GM10847 (cell line): ENCODE data around the gene PTPA.

Experiments
- POLR2A ChIP-seq: IDR thresholded peaks from 2 replicates; pipeline ENCODE4 v1.6.1; 2011; ENCODE audit not compliant: insufficient read length; ENCODE audit errors: extremely low read depth

Gene PTPA

GRCh38 chr9:129183495-129184218, 72.4 kb downstream of the PTPA start:
- TF ChIP-seq POLR2A, result no peak

- no peak for TF ChIP-seq POLR2A
These were observed 73.0 kb downstream of the PTPA start for GRCh38 chr9:129184219-129184524.

GRCh38 chr9:129184596-129185122, 73.4 kb downstream of the PTPA start:
- TF ChIP-seq POLR2A, result no peak

GRCh38 chr9:129185402-129185801, 74.2 kb downstream of the PTPA start:
- no peak for TF ChIP-seq POLR2A

- TF ChIP-seq POLR2A, result no peak
These were observed 74.8 kb downstream of the PTPA start for GRCh38 chr9:129185991-129186390.

GRCh38 chr9:129187042-129187441, 75.8 kb downstream of the PTPA start:
- no peak for TF ChIP-seq POLR2A

GRCh38 chr9:129191234-129191633, 80.0 kb downstream of the PTPA start:
- TF ChIP-seq POLR2A, result no peak

GRCh38 chr9:129193655-129194054, 82.4 kb downstream of the PTPA start:
- TF ChIP-seq POLR2A, result no peak

- TF ChIP-seq POLR2A, result no peak
These were observed 83.0 kb downstream of the PTPA start for GRCh38 chr9:129194221-129194620.

GRCh38 chr9:129195606-129196005, 84.4 kb downstream of the PTPA start:
- no peak for TF ChIP-seq POLR2A

GRCh38 chr9:129197978-129198318, 86.7 kb downstream of the PTPA start:
- no peak for TF ChIP-seq POLR2A
